Amniotic stem cell (primary cell): ENCODE results near the gene KLF7.
A peak's percentile ranks its signal among the peaks of the same experiment; 100 is the strongest.
"Not testable (repeated sequence)": the region's sequence is repeated elsewhere in the genome, so short reads cannot be mapped to it uniquely, and the experiment has no call there.

Source experiments
- DNase-seq: peaks from one replicate; lab custom pipeline; 2025; lab: John Stamatoyannopoulos, UW

The KLF7 gene

DNA sequence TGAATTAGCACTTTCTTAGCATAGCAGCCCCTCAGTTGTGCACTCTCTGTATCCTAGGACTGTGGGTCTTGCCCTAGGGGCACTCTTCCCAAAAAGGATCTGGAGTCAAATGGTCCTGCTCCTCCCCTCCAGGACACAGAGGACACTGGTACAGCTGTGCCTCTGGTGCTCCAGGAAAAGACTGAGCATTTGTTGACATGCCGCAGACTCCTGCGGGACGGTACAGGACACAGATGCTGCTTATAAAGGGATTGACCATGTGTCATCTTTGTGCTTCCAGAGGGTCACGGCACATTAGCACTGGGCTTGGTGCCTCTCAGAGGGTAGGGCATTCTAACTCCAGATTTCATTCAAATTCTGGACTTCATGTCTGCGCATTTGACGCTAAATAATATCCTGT, 110.5 kb downstream of the KLF7 start:
- DNase-seq: no peak

DNA sequence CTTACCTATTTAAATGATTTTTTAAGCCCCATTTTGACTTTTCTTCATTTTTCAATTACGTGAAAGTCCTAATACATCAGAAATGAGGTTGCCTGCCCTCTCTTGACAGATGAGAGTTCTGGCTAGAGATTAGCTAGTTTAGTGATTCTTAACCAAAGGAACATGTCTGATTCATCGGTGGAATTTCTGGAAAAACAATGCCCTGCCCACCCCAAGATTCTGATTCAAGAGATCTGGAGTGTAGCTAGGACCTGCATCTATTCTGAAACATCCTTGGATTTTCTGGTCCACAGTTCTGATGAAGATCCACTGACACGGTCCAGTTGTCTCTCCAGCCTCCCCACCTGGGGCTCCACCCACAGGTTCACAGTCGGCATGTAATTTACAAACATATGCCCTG, 111.2 kb downstream of the KLF7 start:
- peak; percentile 6 for DNase-seq

DNA sequence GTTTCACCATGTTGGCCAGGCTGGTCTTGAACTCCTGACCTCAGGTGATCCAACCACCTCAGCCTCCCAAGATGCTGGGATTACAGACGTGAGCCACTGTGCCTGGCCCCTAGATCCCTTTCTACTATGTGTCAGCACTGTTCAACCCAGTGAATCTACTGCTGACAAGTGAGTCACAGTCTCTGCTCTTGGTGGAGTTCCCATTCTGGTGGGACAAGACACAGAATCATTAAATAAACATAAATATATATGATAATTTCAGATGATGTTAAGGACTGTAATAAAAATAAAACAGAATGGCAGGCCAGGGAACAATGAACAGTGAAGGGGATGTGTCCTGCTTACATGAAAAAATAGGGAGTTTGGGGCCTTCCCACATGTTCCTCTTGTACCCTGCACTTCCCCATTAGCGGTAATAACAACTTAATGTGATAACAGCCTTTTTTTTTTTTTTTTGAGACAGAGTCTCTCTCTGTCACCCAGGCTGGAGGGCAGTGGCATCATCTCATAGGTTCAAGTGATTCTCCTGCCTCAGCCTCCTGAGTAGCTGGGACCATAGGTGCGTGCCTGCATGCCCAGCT, 114.3 kb downstream of the KLF7 start:
- no peak for DNase-seq

DNA sequence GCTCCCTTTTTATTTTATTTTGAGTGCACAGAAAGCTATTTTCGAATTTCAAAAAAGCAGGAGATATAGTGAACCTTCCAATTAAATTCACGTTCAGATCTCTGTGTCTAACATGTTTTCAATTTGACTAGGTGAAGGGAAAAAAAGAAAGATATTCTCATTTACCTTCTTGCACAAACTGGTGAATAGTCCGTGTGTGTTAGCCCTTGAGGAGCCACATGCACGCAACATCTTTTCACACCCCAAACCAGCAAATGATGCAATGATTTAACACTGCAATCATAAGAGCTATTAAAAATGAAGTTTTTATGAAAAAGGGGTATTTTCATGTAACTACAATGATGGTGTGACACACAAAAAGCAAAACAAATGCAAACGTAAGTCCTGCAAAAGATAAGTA, 116.6 kb downstream of the KLF7 start:
- DNase-seq: no peak

DNA sequence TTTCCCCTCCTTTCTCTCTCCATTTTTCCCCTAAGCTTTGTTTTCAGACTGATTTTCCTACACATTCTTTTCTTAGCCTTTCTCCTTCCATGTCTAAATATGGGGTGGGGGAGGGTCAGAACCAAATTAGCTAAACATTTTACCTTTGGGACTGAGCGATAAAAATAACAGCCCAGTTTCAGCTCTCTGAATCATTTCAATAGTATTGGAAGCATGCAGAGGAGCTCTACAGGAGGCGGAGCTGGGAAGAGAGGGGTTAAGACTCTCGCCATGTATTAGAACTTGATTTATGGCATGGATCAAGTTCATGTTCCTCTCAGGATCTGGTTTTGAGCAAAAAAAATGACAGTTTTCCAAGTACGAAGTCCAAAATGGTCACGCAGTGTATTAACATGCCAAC, 117.3 kb downstream of the KLF7 start:
- DNase-seq: no peak

DNA sequence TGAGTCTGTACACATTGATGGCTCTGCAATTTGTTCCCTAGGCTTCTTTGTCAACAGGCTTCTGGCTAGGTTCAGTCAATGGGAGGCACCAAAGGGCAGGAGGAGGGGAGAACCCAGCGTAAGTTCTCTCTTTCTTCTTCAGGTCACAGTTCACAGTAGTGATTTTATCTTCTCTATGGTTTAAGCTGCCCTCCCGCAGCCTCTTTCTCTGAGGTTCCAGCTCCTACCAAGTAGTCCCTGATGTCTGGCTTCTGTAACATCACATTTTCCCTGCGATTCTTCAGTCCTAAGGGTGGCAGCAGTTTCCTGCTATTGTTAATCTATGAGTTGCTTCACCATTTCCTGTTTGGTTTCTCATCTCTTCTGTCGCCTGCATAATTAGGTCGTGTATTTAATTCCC, 119.0 kb downstream of the KLF7 start:
- no peak for DNase-seq

DNA sequence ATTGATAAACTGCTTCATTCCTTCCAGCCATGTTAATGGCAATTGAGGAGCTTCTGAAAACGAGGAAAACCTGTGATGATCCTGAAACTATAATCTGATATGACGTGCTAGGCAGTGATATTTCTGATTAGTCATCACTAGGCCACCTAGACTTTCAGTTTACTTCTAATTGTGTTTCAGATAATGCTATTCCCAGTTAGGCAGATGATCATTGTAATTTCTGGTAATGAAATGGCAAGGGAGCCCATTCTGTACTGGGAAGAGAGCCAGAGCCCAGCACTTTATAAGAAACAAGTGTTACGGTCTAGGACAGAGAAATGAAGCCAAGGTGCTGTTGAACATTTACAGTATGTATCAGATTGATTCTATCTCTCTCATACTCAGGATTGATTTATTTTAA, 120.2 kb downstream of the KLF7 start:
- no peak for DNase-seq

DNA sequence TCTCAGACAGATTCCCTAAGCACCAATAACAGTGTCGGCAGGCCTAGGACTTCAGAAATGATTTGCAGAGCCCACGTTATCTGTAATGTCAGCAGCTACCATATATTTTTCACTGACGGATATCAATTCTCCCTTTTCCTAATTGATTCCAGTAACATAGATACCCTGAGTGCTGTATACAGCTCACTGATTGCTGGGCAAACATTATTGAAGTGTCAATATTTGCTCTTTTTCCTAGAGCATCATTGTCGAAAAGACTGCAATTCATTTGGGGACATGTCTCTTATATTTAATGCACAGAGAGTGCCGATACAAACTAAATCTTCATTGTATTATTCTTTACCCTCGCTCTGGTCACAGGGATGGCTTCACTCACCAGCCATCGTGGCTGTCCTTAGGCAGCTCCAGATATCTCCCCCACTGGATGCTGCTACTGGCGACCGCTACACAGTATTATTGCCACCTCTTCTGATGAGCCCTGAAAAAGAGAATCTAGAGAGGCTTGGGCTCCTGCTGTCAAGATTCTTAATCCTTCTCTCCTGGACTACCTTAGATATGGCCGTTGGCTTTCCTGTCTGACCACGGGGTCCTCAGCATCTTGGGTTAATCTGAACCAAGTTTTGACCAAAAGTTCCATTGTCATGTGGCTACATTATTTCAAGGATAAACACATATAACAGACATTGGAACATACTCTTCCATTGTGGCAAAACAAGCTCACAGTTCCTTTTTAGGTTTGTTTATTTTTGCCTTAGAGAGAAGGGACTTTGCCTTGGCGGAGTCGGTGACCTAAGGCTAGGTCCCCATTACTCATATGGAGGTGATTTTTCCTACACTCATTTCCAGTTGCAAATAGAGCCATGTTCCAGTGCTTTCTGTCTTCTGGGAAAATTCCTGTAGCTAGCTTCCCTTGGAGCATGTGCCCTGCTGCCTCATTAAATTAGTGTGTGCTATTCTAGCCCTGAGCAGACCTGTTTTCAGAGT, 121.1 kb downstream of the KLF7 start:
- no peak for DNase-seq

DNA sequence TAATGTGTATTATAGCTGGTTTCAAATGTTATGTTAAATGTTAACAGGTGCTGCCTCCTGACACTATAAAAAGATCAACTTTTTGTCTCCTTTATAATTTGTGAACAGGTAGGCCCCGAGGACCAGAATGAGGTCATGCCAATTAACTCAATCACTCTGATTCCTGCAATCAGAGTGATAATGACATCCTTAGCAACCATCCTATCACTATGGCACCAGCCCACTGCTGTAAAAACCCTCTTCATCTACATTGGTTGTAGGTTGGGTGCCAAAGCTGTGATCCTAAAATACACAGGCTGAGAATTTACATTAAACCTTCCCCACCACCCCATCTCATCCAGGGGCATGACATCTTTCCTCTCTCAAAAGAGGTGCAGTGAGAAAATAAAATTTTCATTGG, 122.9 kb downstream of the KLF7 start:
- DNase-seq: no peak

DNA sequence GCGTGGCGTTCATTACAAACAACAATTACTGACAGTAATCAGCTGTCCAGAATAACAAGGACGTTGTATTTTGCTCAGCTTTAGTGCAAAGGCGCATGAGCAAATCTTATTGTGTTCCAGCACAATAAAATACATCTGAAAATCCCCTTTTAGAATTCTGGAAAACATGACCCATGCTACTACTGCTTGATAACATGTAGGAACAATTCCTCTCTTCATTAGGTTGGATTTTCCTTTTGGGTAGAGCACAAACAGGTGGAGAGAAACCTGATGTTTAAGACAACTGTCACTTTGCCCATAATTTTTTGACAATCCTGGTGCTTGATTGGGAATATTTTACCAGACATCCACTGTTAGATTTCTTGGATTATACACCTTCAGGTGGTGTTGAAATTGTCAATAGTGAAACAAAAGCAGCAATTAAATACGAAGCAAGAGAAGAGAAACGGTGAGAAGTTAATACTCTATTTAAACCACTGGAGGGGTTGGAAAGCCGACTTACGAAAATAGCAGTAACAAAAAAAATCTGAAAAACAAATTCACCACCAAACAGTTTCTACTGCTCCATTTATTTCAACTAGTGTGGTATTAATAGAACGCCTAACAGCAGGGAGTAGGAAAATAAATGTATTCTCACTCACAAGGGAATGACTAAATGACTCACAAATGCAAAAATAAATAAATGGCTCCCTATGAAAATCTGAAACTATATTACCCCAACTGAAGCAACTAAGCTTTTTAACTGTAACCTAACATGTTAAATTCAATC, 123.8 kb downstream of the KLF7 start:
- no peak for DNase-seq

DNA sequence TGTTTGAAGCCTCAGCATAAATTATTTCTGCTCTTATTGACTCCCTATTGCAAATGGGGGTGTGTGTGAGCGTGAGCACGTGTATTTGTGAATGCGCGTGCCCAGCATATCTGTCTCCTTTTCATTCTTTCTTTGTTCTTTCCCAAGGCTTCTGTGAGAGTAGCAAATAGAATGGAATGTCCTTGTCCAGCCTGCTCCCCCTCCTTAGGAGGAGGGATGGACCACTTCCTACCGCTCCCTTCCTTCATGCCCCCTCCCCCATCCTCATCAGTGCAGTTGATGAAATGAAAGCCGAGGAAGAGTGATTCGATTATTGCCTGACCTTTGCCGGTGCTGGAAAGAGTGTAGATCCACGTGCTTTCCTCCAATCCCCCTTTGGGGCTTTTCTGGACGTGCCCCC, 124.5 kb downstream of the KLF7 start:
- no peak for DNase-seq

DNA sequence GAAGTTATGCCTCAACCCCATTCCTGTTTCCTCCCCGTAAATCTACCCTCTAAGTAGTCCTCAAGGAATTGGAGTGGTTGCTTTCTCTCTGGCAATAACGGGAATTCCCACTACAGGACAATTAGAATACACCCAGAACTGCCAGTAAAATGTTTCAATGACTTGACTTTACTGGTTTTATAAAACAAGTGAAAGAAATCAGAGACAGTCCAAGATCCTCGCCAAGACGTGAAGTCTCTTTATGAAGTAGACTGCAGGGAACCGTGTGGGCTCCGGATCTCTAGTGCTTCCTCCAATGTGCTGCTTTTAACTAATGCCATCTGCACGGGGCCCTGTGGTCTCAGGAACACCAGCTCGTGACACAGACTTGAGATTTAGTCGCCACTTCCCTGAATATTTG, 125.1 kb downstream of the KLF7 start:
- DNase-seq: no peak

DNA sequence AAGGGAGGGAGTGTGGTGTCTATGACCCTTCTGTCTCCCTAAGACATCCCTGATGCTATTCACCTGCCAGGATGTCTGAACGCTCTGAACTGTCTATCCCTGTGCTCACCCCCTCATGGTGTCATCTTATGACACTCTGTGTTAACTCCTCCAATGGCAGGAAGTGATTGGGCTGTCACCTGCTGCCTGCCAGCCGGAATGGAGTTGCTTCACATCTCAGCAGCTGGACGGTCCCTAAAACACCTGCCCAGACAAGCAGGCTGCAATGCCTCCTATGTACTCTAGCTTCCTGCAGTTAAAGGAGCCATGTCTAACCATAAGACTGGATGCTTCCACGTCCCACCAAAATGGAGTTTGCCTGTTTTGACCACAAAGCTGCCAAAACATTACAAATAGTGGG, 126.5 kb downstream of the KLF7 start:
- DNase-seq: no peak

DNA sequence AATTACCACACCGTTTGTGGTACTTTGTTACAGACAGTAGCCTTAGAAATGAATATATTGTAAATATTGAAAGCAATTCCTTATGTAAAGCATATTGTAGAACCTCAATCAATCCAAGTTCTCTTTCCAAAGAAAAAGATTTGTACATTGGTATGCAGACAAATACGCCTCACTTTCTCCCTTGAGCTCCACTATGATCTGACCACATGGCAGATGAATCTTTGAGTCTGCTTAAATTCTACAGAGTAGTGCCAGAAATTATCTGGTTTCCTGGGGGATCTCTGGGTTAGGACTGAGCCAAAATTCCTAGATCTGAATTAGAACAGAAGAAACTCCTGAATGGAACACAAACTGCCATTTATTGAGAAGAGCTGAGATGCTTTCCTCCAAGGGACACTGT, 127.4 kb downstream of the KLF7 start:
- no peak for DNase-seq

DNA sequence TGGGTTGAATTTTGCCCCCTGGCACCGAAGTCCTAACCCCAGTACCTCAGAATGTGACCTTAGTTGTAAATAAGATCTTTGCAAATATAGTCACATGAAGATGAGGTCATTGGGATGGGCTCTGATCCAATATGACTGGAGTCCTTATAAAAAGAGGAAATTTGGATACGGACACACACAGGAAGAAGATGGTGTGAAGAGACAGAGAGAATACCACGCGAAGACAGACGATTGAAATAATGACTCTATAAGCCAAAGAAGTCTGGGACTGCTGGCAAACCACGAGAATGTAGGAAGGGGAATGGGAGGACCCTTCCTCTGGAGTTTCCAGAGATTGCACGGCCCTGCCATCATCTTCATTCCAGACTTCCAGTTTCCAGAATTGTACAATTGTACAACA, 127.9 kb downstream of the KLF7 start:
- DNase-seq: no peak

DNA sequence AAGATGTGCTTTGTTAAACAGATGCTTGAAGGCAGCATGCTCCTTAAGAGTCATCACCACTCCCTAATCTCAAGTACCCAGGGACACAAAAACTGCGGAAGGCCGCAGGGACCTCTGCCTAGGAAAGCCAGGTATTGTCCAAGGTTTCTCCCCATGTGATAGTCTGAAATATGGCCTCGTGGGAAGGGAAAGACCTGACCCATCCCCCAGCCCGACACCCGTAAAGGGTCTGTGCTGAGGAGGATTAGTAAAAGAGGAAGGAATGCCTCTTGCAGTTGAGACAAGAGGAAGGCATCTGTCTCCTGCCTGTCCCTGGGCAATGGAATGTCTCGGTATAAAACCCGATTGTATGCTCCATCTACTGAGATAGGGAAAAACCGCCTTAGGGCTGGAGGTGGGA, 128.7 kb downstream of the KLF7 start:
- DNase-seq: not testable (repeated sequence)

DNA sequence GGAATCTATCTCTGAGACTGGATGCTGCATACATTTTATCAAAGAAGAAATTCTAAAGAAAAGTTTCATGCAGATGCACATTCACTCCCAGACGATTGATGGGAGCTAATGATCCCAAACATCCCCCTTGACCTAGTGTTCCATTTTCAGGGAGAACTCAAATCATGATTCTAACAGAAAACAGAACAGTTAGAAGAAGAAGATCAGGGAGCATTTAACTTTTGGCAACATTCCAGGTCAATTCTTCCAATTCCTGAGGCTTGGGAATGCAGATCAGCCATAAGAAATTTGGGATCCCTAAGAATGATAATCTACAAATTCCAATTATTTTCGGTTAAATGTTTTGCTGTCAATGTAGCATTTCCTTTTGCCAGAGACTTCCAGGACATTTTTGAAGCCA, 129.9 kb downstream of the KLF7 start:
- DNase-seq: no peak

DNA sequence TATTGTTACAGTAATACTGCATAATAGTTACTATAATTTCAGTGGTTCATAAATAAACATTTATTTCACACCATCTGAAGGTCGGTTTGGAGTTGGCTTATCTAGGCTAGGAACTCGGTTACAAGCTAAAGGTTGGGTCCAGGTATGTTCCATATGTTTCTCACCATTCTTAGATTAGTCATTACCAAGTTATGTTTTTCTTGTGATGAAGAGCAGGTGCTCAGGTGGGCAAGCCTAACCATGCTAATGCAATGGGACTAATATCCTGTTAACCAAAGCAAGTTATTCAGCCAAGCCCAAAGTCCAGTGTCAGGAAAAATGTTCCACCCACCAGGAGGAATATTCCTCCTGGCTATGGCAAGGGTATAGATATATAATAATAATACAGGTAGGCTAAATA, 133.3 kb downstream of the KLF7 start:
- DNase-seq: no peak
